NT2/D1 (cell line): Measurements from ENCODE around the gene NUP54.

Experiments
- DNase-seq: peaks from one replicate; pipeline ENCODE4 v3.0.0-alpha.2; 2011; ENCODE audit warnings: low read depth, low spot score
- H3K27me3 ChIP-seq: 2 replicates; pipeline ENCODE4 v1.6.0; 2011; ENCODE audit warnings: mild to moderate bottlenecking; ENCODE audit not compliant: insufficient read length, insufficient read depth
- H3K36me3 ChIP-seq: 2 replicates; pipeline ENCODE4 v1.6.1; 2011; ENCODE audit warnings: mild to moderate bottlenecking, low read length, mixed read lengths; ENCODE audit not compliant: insufficient read depth, insufficient read length
- H3K4me1 ChIP-seq: 2 replicates; pipeline ENCODE4 v1.5.1; 2011; ENCODE audit not compliant: insufficient read depth, insufficient read length
- H3K4me3 ChIP-seq: 2 replicates; pipeline ENCODE4 v1.5.1; 2011; ENCODE audit warnings: low read depth; ENCODE audit not compliant: insufficient read length
- H3K9ac ChIP-seq: 2 replicates; pipeline ENCODE4 v1.6.0; 2011; ENCODE audit warnings: low read depth; ENCODE audit not compliant: insufficient read length
- H3K9me3 ChIP-seq: 2 replicates; pipeline ENCODE4 v1.5.1; 2011; ENCODE audit warnings: mild to moderate bottlenecking, low read length; ENCODE audit not compliant: insufficient read depth
- SUZ12 ChIP-seq: IDR thresholded peaks from 2 replicates; pipeline ENCODE4 v1.6.1; 2011; ENCODE audit not compliant: insufficient read length, insufficient read depth; ENCODE audit errors: extremely low read depth
- YY1 ChIP-seq: IDR thresholded peaks from 2 replicates; pipeline ENCODE4 v1.6.1; 2011; ENCODE audit not compliant: insufficient read length, insufficient read depth
- ZNF274 ChIP-seq: IDR thresholded peaks from 2 replicates; pipeline ENCODE4 v1.6.1; 2011; ENCODE audit warnings: mild to moderate bottlenecking, low read depth, low read length

NUP54 gene

DNA sequence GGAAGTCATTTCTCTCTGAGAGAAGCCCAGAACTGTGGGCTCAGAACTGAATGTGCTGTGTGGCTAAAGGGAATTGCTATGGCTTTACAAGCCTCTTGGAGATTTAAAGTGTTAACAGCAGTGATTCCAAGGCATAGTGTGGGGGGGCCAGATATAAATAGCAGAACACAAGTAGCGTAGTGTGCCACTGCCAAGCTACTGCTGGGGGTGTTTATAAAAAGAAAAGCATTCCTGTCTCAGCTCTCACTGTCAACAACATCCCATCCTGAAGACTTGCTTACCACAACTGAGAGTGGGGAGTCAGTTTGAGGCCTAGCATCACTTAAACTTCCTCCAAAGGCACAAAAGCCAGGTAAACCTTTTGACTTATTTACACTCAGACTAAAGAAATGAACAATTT, 73.7 kb downstream of the NUP54 start, which contains the start of gene ART3:
Gene ART3, plus strand, starts transcription at position 242 of the 400 bp plus-strand sequence. CDS start 1,181 bp downstream, outside the sequence.
- H3K9me3 ChIP-seq: no peaks in the 10 kb centered on the region
- no peak for DNase-seq
- no peaks in the 10 kb centered on the region for H3K27me3 ChIP-seq
- TF ChIP-seq ZNF274 (no peak), YY1 (no peak), SUZ12 (no peak)
- no peaks in the 10 kb centered on the region for H3K4me1 ChIP-seq
- H3K9ac ChIP-seq: no peak within 1 kb of the TSS
- no peak within 1 kb of the TSS for H3K4me3 ChIP-seq
- no peaks in the 10 kb centered on the region for H3K36me3 ChIP-seq

GRCh38 chr4:76072760-76073159, 75.4 kb downstream of the NUP54 start:
- H3K9ac ChIP-seq: no peak overlapping the region
- peak; percentile 57 for DNase-seq
- no peak overlapping the region for H3K4me3 ChIP-seq
- H3K4me1 ChIP-seq: no peaks in the 10 kb centered on the region
- H3K36me3 ChIP-seq: no peaks in the 10 kb centered on the region
- H3K9me3 ChIP-seq: no peaks in the 10 kb centered on the region
- H3K27me3 ChIP-seq: no peaks in the 10 kb centered on the region
- TF ChIP-seq ZNF274 (no peak), SUZ12 (no peak), YY1 (no peak)

GRCh38 chr4:76067652-76068286, 80.4 kb downstream of the NUP54 start:
- no peak overlapping the region for H3K4me3 ChIP-seq
- no peak for TF ChIP-seq YY1
- no peak for TF ChIP-seq ZNF274
- TF ChIP-seq SUZ12: no peak

DNA sequence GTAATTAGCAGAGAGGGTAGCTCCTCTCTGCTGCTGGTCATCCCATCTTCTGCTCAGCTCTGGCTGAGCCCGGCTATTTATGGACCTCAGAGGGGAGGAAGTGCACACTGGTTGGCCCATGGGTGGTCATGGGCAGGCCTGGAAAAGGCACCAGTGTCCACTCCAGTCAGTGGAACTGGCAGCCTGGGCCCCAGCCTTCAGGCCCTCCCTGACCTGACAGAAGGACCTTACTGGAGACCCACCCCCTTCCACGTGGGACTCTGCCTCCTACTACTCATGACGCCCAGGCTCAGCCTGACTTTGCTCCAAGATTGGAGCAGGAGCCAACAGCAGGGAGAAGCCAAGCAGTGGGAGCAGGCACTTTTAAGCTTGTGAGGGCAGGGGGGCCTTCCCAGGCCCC, 81.7 kb downstream of the NUP54 start:
- no peak for DNase-seq
- Histone ChIP-seq H3K36me3 (no peaks in the 10 kb centered on the region), H3K9me3 (peaks cover 12% of the 10 kb centered on the region; the same call in 1 of the 2 replicates), H3K4me3 (no peak overlapping the region), H3K9ac (no peak overlapping the region), H3K4me1 (no peaks in the 10 kb centered on the region), H3K27me3 (no peaks in the 10 kb centered on the region)
- TF ChIP-seq SUZ12 (no peak), YY1 (no peak), ZNF274 (no peak)

More at GRCh38 chr4:76067652-76068286, 80.4 kb downstream of the NUP54 start:
- H3K9ac ChIP-seq: no peak overlapping the region
- peak; percentile 52 for DNase-seq
- peaks cover 12% of the 10 kb centered on the region; the same call in 1 of the 2 replicates for H3K9me3 ChIP-seq
- no peaks in the 10 kb centered on the region for H3K27me3 ChIP-seq
- no peaks in the 10 kb centered on the region for H3K4me1 ChIP-seq
- no peaks in the 10 kb centered on the region for H3K36me3 ChIP-seq
